Testis (tissue), 3 donors: ENCODE results near the gene VWA5B1. TPM values are rescaled to one million over a fixed set of nuclear protein-coding genes. Genes with fewer than 3 reads are reported as not detected.

Experiments
- DNase-seq: peaks from one replicate; pipeline ENCODE4 v3.0.0-alpha.2; 2019
- H3K27ac ChIP-seq, 2 donors: fragments of 200-600 bp; sonication (generic); one replicate each; pipeline ENCODE4 v1.5.1; 2019
- H3K27me3 ChIP-seq: fragments of 200-600 bp; sonication (generic); one replicate; pipeline ENCODE4 v1.5.1; 2019
- H3K36me3 ChIP-seq: fragments of 200-600 bp; sonication (generic); one replicate; pipeline ENCODE4 v1.5.1; 2017; ENCODE audit warnings: low read depth; ENCODE audit errors: missing control alignments
- H3K4me1 ChIP-seq: fragments of 200-600 bp; sonication (generic); one replicate; pipeline ENCODE4 v1.5.1; 2019
- H3K4me3 ChIP-seq, 2 donors: fragments of 200-600 bp; sonication (generic); one replicate each; pipeline ENCODE4 v1.5.1; 2017 to 2019
- H3K9me3 ChIP-seq: fragments of 200-600 bp; sonication (generic); one replicate; pipeline ENCODE4 v1.5.1; 2017
- POLR2A ChIP-seq: fragments of 450-650 bp; IDR thresholded peaks from one replicate; pipeline ENCODE4 v1.6.1; 2017; ENCODE audit warnings: antibody characterized with exemption, mild to moderate bottlenecking, moderate library complexity
- WGBS, 2 donors: methylation state at CpG; one replicate each; pipeline ENCODE4 v1.1.5; 2018; 5-methylcytosine and 5-hydroxymethylcytosine counted together
- intact Hi-C: fragments of 100-400 bp; cut with DNase I; formaldehyde crosslinking; loops from one replicate; pipeline ENCODE4 v1.15.1; 2023; ENCODE audit warnings: low total_unique reads
- polyA plus RNA-seq: library from polyadenylated mRNA; stranded (reverse); fragments of 350-450 nt; fragmentation: Illumina TruSeq; extraction: RNeasy Lipid Tissue Mini Kit (QIAGEN cat#74804); gene quantifications from one replicate; pipeline ENCODE4 v1.2.3, GENCODE V29; 2014; ENCODE audit warnings: low read depth, low replicate concordance; ENCODE audit not compliant: insufficient read depth
- total RNA-seq, 2 donors: library from RNA; depleted of rRNA; stranded (reverse); fragments of >200 nt; gene quantifications; one replicate each; pipeline ENCODE4 v1.2.3, GENCODE V29; 2016
- TF ChIP-seq, protein P1 (sequence below), 3 experiments: fragments of 450-650 bp in 2 of 3; fragments of 200-600 bp in 1 of 3; sonication (generic) in 1 of 3; IDR thresholded peaks; one replicate each; pipeline ENCODE4 v1.5.1; 2016 to 2019; ENCODE audit warnings: antibody characterized with exemption in 3 of 3, mild to moderate bottlenecking in 2 of 3, moderate library complexity in 1 of 3

The VWA5B1 gene
- total and polyA plus RNA-seq, 3 donors from 2014 or later, result 13.1 to 23.0 (median 16.2) TPM

DNA sequence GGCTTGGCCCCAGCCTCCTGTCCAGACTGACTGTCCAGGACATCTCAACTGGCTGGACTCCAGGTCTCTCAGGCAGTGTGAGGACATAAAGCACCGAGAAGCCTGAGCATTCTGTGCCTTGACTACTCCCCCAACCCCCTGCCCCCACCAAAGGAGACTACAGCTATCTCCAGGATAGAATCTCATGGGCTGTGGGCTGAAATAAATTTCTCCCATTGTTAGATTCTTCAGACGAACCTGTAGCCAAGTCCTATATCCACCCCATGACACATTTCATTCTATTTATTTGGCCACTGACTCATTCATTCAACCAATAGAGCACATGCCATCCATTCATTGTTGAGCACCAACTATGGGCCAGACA lies 11.4 kb downstream of the VWA5B1 start:
- Histone ChIP-seq H3K9me3 (no peaks in the 10 kb centered on the region), H3K36me3 (no peaks in the 10 kb centered on the region), H3K4me3 (no peak overlapping the region), H3K27ac (no peak overlapping the region), H3K4me1 (no peaks in the 10 kb centered on the region), H3K27me3 (no peaks in the 10 kb centered on the region)
- TF ChIP-seq, protein P1, sequence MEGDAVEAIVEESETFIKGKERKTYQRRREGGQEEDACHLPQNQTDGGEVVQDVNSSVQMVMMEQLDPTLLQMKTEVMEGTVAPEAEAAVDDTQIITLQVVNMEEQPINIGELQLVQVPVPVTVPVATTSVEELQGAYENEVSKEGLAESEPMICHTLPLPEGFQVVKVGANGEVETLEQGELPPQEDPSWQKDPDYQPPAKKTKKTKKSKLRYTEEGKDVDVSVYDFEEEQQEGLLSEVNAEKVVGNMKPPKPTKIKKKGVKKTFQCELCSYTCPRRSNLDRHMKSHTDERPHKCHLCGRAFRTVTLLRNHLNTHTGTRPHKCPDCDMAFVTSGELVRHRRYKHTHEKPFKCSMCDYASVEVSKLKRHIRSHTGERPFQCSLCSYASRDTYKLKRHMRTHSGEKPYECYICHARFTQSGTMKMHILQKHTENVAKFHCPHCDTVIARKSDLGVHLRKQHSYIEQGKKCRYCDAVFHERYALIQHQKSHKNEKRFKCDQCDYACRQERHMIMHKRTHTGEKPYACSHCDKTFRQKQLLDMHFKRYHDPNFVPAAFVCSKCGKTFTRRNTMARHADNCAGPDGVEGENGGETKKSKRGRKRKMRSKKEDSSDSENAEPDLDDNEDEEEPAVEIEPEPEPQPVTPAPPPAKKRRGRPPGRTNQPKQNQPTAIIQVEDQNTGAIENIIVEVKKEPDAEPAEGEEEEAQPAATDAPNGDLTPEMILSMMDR (IDR thresholded peaks at IDR 0.05), result no peak
- TF ChIP-seq POLR2A, result no peak
- WGBS, 2 donors, result 30 to 44% methylated on average over 2 of the region's 2 CpGs
- intact Hi-C loops, result no loop called here
- DNase-seq, result peak; percentile 45

DNA sequence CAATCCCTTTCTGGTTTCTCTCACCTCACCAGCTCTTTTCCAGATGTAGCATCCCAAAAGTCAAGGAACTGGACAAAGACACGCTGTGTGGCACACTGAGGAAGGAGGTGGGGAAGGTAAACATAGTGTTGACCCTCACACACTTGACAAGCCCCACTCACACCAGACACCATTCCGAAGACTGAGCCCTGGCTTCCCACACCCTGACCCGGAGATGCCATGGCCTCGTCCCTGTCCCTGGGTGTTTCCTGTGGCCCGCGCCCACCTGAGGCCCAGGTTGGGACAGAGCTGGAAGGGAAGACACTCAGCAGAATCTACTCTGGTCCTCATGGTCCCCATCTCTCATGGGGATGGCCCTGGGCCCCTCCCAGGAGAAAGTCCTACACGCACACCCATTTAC lies 16.4 kb downstream of the VWA5B1 start:
- DNase-seq, result no peak
- Histone ChIP-seq H3K4me3 (no peak overlapping the region), H3K4me1 (no peaks in the 10 kb centered on the region), H3K9me3 (no peaks in the 10 kb centered on the region), H3K36me3 (no peaks in the 10 kb centered on the region), H3K27me3 (no peaks in the 10 kb centered on the region), H3K27ac (no peak overlapping the region)
- WGBS, 2 donors, result 95 to 97% methylated on average over 7 of the region's 7 CpGs
- TF ChIP-seq POLR2A, result no peak
- TF ChIP-seq, protein P1 (IDR thresholded peaks at IDR 0.05), result no peak
- intact Hi-C loops, result no loop called here

DNA sequence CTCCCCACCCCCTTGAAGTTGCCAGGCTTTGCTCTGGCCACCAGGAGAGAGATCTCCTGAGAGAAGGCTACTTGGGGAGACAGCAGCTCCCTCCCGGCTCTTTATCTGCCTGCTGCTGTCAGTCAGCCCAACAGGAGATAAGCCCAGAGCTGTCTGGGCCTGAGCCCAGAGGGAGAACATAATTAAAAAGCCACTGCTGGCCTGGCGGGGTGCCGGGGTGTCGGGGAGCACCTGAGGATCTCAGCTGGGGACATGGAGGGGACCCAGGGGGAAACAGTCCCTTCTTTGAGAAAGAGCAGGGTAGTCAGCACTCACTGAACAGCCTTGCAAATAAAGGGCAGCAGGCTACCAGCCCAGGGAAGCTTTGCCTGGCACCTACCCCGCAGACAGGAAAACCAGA lies 17.9 kb downstream of the VWA5B1 start:
- peak; percentile 21 for DNase-seq
- TF ChIP-seq, protein P1 (IDR thresholded peaks at IDR 0.05), result no peak
- TF ChIP-seq POLR2A, result no peak
- Histone ChIP-seq H3K27ac (no peak overlapping the region), H3K36me3 (no peaks in the 10 kb centered on the region), H3K9me3 (no peaks in the 10 kb centered on the region), H3K27me3 (no peaks in the 10 kb centered on the region), H3K4me1 (no peaks in the 10 kb centered on the region), H3K4me3 (no peak overlapping the region)
- intact Hi-C loops, result no loop called here
- 79 to 100% methylated on average over 1 to 5 of the region's 5 CpGs for WGBS, 2 donors

DNA sequence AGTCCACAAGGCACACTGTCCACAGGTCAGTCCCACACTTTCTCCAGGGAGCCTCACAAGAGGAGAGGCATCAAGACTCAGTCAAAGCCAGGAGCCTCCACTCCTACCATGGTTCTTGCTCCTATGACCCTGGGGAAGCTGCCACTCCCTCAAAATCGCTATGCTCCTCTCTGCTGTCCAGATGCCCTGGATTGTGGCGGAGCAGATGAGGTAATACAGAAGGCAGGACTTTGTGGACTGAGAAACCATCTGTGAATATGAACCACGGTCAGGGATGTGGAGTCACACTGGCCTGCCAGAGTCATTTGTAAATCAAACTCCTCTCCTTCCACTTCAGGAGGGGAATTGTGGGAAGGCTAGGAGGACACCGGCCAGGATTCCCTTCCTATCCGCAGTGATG lies 20.6 kb downstream of the VWA5B1 start:
- Histone ChIP-seq H3K27me3 (no peaks in the 10 kb centered on the region), H3K4me3 (no peak overlapping the region), H3K9me3 (no peaks in the 10 kb centered on the region), H3K36me3 (no peaks in the 10 kb centered on the region), H3K4me1 (no peaks in the 10 kb centered on the region), H3K27ac (no peak overlapping the region)
- no peak for DNase-seq
- TF ChIP-seq, protein P1 (IDR thresholded peaks at IDR 0.05), result no peak
- intact Hi-C loops, result no loop called here
- WGBS, 2 donors, result 91% methylated on average over 5 of the region's 5 CpGs

DNA sequence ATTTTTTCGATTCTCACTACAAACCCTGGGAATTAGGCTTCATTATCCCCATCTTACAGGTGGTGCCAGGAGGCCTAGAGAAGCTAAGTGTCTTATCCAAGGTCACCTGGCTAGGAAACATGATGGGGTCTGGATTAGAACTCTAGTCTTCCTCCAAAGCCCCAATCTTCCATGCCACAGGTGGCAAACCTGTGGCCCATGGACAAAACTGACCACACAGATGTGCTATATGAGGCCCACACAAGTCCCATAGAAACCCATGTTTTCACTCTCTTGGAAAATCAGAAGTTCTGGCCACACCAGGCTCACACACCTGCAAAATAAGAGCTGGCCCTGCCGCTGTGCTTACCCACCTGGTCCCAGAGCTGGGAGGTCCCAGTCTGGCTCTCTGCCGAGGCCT lies 21.6 kb downstream of the VWA5B1 start:
- intact Hi-C loops, result no loop called here
- no peak overlapping the region for H3K27ac ChIP-seq
- H3K36me3 ChIP-seq, result no peaks in the 10 kb centered on the region
- no peak overlapping the region for H3K4me3 ChIP-seq
- H3K27me3 ChIP-seq, result no peaks in the 10 kb centered on the region
- 91 to 100% methylated on average over 1 to 3 of the region's 3 CpGs for whole genome bisulfite sequencing, 2 donors
- TF ChIP-seq, protein P1 (IDR thresholded peaks at IDR 0.05), result no peak
- TF ChIP-seq POLR2A, result no peak
- no peaks in the 10 kb centered on the region for H3K9me3 ChIP-seq
- H3K4me1 ChIP-seq, result no peaks in the 10 kb centered on the region
- no peak for DNase-seq
